Activated naive CD4-positive, alpha-beta T cell treated with anti-CD3 and anti-CD28 coated beads, Interleukin-2, amount 50 U/mL, for 24 hours (primary cell): Measurements from ENCODE around the gene GPC5.
"Not testable (repeated sequence)": the region's sequence is repeated elsewhere in the genome, so short reads cannot be mapped to it uniquely, and the experiment has no call there.

ENCODE experiments used
- H3K27ac Mint-ChIP-seq: one replicate; pipeline ENCODE4 v1.8.0; 2021; ENCODE audit warnings: mild to moderate bottlenecking, mixed read lengths
- H3K27me3 Mint-ChIP-seq: one replicate; pipeline ENCODE4 v1.8.0; 2021; ENCODE audit warnings: mixed read lengths
- H3K36me3 Mint-ChIP-seq: one replicate; pipeline ENCODE4 v1.8.0; 2021; ENCODE audit warnings: mixed read lengths
- H3K4me1 Mint-ChIP-seq: one replicate; pipeline ENCODE4 v1.8.0; 2021; ENCODE audit warnings: mixed read lengths
- H3K4me3 Mint-ChIP-seq: one replicate; pipeline ENCODE4 v1.8.0; 2021; ENCODE audit warnings: mild to moderate bottlenecking, mixed read lengths
- H3K9me3 Mint-ChIP-seq: one replicate; pipeline ENCODE4 v1.8.0; 2021; ENCODE audit warnings: mixed read lengths

GPC5 gene

DNA sequence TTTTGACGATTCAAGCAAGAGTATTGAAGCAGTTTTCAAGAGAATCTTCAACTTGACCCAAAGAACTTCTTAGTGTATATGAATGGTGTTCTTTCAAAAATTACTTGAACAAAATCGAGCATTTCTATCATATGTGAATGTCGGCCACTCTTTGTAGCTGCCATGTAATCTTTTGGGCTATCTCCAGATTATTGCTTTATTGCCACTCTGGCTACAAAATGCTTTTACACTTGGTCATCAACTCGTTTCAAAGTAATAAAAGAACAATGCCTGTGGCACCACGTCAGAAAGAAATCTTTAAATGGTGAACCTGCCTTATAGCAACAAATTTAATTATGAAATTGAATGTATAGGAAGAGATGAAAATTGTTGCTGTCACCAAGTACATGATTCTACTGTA, 834.5 kb downstream of the GPC5 start:
- H3K27ac Mint-ChIP-seq, result no peak overlapping the region
- no peak overlapping the region for H3K4me3 Mint-ChIP-seq
- no peaks in the 10 kb centered on the region for H3K36me3 Mint-ChIP-seq
- no peaks in the 10 kb centered on the region for H3K27me3 Mint-ChIP-seq
- peaks cover 4% of the 10 kb centered on the region for H3K9me3 Mint-ChIP-seq
- H3K4me1 Mint-ChIP-seq, result no peaks in the 10 kb centered on the region

DNA sequence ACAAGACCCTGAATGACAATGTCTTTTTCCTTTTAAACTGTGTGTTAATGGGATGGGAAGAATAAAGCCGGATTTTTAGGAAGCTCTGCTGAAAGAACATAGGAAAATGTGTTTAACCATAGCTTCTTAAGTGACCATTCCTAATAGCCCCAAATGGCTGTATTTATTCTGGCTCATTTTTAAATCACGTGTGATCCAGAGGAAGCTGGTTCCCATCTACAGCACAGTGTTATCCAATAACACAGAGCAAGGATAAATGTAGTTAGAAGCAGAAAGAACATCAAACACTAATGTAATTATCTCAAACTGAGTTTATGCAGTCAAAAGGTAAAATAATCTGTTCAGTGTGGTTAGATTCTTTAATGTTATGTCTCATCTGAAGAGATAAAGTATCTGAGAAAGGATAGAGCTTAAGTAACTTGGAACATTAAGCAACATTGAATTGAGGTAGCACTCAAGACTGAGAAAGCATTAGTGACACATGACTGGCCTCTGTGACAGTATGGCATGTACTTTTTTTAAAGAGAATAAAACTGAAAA, 853.3 kb downstream of the GPC5 start:
- Mint-ChIP-seq H3K4me3 (no peak overlapping the region), H3K27me3 (no peaks in the 10 kb centered on the region), H3K27ac (no peak overlapping the region), H3K36me3 (no peaks in the 10 kb centered on the region), H3K9me3 (peaks cover 9% of the 10 kb centered on the region), H3K4me1 (no peaks in the 10 kb centered on the region)

DNA sequence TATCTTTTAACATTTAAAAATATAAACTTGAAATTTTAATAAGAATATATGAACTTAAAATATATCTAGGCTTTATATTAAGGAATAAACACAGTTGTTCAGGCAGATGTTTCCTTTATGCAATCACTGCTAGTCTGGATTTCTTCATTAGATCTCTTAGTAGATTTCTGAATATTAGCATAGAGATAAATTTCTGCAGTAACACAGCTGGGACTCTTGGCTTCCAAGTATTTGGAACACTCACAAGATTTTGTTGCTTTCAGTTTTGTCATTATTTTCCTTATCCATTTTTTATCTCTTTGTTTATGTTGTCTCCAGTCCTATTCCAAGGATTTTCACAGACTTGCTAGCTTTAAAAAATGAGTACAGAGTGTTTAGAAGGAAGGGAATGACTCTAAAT, 857.1 kb downstream of the GPC5 start:
- Mint-ChIP-seq H3K4me3 (no peak overlapping the region), H3K9me3 (peaks cover 8% of the 10 kb centered on the region), H3K36me3 (no peaks in the 10 kb centered on the region), H3K27ac (no peak overlapping the region), H3K27me3 (no peaks in the 10 kb centered on the region), H3K4me1 (no peaks in the 10 kb centered on the region)

DNA sequence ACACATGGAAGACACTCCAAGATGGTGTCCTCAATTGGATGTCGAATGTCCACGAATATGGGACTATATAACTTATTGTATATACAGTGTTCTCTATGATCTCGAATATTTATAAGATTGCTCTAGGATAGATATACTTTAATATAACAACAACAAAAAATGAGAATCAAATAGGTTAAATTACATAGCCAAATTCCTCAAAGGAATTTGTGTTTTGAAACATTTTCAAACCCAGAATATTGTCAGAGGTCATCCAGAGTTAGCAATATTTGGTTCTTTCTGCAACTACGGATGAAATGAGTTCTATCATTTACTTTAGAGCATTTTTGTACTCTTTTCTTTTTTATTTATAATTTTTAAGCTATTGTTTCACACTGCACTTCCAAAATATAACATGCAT, 857.8 kb downstream of the GPC5 start:
- no peak overlapping the region for H3K27ac Mint-ChIP-seq
- H3K4me1 Mint-ChIP-seq, result no peaks in the 10 kb centered on the region
- H3K27me3 Mint-ChIP-seq, result no peaks in the 10 kb centered on the region
- no peak overlapping the region for H3K4me3 Mint-ChIP-seq
- H3K9me3 Mint-ChIP-seq, result peaks cover 5% of the 10 kb centered on the region
- no peaks in the 10 kb centered on the region for H3K36me3 Mint-ChIP-seq

DNA sequence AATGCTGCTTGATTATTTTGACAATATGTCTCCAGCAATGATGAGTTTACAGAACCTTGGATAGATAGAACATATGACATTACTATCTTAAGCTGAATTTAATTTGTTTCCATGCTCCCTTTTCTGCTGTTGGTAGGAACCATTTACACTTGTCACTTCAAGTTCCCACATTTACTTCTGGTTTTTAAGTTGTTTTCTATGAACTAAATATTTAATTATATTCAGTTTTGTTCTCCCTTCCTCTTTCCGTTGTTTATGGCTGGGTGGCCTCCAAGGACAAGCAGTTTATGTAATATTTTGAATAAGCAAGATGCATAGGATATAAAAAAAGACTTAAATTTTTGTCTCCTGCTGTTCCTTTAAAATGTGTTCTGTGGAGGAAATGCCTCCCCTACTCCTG, 860.6 kb downstream of the GPC5 start:
- H3K27ac Mint-ChIP-seq, result no peak overlapping the region
- no peaks in the 10 kb centered on the region for H3K36me3 Mint-ChIP-seq
- peaks cover 4% of the 10 kb centered on the region for H3K9me3 Mint-ChIP-seq
- H3K4me3 Mint-ChIP-seq, result no peak overlapping the region
- H3K4me1 Mint-ChIP-seq, result no peaks in the 10 kb centered on the region
- H3K27me3 Mint-ChIP-seq, result no peaks in the 10 kb centered on the region

DNA sequence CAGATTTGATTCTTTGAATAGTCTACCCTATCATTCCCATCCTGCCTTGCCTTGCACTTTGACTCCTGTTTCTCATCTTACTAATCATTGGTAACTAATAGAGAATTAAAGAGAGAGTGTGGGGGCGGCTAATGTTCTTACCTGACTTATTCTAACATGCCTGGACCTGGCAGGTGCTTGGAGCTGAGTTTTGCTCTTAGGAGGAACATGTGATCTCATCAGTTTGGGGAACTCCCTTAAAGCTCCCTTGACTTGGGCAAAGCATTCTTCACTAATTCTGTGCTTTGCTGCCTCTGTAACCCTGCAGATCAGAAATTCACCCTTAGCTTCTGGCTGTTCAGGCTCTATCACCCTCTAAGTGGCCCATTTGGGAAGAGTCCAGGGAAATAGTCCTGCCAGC, 861.1 kb downstream of the GPC5 start:
- H3K36me3 Mint-ChIP-seq, result no peaks in the 10 kb centered on the region
- peaks cover 4% of the 10 kb centered on the region for H3K9me3 Mint-ChIP-seq
- no peak overlapping the region for H3K27ac Mint-ChIP-seq
- H3K27me3 Mint-ChIP-seq, result no peaks in the 10 kb centered on the region
- H3K4me1 Mint-ChIP-seq, result no peaks in the 10 kb centered on the region
- no peak overlapping the region for H3K4me3 Mint-ChIP-seq

DNA sequence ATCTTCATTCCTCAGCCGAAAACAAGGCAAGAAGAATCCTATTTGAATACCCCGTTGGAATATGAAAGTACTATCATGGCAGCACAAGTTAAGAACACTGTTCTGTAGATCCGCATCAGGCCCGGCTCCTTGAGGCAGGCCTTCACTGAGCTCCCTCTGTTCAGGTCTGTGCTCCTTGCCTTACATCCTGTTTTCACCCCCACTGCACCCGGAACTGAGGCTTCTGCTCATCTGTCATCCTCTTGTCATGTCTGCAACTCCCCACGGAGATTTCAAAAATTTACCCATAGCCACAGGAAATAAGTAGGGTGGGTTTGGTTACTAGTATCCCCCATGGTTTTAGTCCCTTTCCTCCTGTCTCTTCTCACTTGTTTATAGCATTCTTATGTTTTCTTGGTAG, 861.9 kb downstream of the GPC5 start:
- Mint-ChIP-seq H3K27ac (no peak overlapping the region), H3K4me3 (no peak overlapping the region), H3K9me3 (peaks cover 4% of the 10 kb centered on the region), H3K27me3 (no peaks in the 10 kb centered on the region), H3K4me1 (no peaks in the 10 kb centered on the region), H3K36me3 (no peaks in the 10 kb centered on the region)

DNA sequence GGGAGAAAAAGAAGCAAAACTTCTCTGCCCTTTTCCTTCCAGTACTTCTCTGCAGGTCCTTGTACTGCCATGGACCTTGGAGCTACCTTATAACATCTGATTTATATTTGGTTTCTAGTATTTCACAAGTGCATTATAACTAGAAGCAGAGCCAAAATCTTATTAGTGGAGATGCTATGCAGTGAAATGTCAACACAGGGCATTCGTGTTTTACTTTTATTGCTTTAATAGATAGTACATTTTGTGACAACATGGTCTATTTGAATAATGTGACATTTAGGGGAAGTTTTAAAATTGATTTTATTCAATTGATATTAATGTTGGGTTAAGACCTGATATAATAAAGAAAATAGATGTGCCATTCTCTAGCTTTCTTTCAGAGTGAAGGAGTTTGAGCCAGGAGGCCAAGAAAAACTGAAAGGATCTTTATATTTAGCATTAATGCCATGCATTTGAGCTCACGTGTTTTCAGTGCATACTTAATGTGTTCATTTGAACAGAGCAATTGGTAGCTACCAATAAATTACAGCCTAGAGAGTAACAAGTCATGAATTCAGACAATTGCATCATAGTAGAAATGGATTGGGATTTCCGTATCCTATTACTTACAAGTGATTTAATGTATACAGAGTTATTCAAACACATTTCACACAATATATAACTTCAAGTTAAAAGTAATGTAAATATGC, 863.8 kb downstream of the GPC5 start:
- Mint-ChIP-seq H3K27me3 (no peaks in the 10 kb centered on the region), H3K4me1 (no peaks in the 10 kb centered on the region), H3K4me3 (no peak overlapping the region), H3K9me3 (peaks cover 7% of the 10 kb centered on the region), H3K27ac (no peak overlapping the region), H3K36me3 (no peaks in the 10 kb centered on the region)

DNA sequence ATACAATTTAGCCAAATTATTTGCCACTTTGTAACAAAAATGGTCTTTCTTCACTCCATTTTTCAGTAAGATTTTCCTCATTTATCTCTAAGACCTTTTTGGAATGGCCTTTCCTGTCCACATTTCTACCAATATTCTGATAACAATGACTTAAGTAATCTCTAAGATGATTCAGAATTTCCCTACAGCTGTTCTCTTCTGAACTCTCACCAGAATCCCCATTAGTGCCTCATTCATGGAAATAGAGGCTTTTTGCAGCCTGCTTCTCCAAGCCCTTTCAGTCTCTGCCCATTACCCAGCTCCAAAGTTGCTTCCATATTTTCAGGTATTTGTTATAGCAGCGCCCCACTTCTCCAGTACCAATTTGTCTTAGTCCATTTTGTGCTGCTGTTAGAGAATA, 867.0 kb downstream of the GPC5 start:
- Mint-ChIP-seq H3K36me3 (no peaks in the 10 kb centered on the region), H3K4me1 (no peaks in the 10 kb centered on the region), H3K27ac (no peak overlapping the region), H3K4me3 (no peak overlapping the region), H3K9me3 (peaks cover 6% of the 10 kb centered on the region), H3K27me3 (peaks cover 2% of the 10 kb centered on the region)

DNA sequence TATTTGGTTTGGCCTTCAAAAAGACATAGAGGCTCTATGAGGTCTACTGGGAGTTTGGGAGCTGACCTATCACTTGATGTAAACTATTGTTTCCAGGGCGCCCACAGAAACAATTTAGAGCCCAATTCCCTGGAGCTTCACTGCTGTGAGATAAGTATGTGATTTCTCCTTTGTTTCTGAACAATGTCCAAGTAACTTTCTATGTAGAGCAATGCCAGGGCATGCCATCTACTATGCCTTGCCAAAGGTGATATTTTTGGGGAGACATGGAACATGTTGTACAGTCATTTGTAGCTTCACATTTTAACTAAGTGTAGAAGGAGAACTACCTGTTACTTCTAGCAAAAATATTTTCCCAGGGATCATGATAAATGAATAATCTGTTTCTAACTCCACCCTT, 872.6 kb downstream of the GPC5 start:
- Mint-ChIP-seq H3K27ac (no peak overlapping the region), H3K9me3 (peaks cover 10% of the 10 kb centered on the region), H3K27me3 (peaks cover 2% of the 10 kb centered on the region), H3K4me1 (no peaks in the 10 kb centered on the region), H3K4me3 (no peak overlapping the region), H3K36me3 (no peaks in the 10 kb centered on the region)

DNA sequence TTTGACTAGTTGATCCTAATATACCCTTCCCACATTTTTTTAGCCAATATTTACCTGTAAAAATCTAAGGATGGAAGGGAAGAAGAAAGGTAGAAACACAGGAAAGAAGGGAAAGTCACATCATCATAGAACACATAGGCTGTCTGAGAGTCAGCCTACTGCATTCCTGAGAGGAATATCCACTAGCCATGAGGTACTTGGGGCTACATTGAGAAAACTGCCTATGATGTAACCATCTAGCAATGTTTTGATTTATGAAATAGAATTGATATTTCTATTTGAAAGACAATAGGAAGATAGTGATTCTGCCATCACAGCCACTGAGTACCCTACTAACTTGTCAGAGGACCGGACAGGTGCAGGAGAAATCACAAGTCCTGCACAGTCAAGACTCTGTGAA, 873.8 kb downstream of the GPC5 start:
- H3K36me3 Mint-ChIP-seq, result no peaks in the 10 kb centered on the region
- H3K27ac Mint-ChIP-seq, result no peak overlapping the region
- no peaks in the 10 kb centered on the region for H3K4me1 Mint-ChIP-seq
- no peak overlapping the region for H3K4me3 Mint-ChIP-seq
- peaks cover 2% of the 10 kb centered on the region for H3K27me3 Mint-ChIP-seq
- H3K9me3 Mint-ChIP-seq, result peaks cover 7% of the 10 kb centered on the region

DNA sequence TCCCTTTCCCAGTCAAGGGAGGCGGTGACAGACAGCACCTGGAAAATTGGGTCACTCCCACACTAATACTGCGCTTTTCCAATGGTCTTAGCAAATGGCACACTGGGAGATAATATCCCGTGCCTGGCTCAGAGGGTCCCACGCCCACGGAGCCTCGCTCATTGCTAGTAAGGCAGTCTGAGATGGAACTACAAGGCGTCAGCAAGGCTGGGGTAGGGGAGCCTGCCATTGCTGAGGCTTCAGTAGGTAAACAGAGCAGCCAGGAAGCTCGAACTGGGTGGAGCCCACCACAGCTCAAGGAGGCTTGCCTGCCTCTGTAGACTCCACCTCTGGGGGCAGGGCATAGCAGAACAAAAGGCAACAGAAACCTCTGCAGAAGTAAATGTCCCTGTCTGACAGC, 882.6 kb downstream of the GPC5 start:
- not testable (repeated sequence) for H3K4me3 Mint-ChIP-seq, H3K27me3 Mint-ChIP-seq, H3K9me3 Mint-ChIP-seq, H3K36me3 Mint-ChIP-seq, H3K27ac Mint-ChIP-seq, H3K4me1 Mint-ChIP-seq

DNA sequence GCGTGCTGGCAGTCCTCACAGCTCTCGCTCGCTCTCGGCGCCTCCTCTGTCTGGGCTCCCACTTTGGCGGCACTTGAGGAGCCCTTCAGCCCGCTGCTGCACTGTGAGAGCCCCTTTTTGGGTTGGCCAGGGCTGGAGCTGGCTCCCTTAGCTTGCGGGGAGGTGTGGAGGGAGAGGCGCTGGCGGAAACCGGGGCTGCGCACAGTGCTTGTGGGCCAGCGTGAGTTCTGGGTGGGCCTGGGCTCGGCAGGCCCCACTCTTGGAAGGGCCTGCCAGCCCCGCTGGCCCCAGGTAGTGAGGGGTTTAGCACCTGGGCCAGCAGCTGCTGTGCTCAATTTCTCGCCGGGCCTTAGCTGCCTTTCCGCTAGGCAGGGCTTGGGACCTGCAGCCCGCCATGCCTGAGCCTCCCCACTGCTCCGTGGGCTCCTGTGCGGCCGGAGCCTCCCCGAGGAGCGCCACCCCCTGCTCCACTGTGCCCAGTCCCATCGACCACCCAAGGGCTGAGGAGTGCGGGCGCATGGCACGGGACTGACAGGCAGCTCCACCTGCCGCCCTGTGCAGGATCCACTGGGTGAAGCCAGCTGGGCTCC, 892.4 kb downstream of the GPC5 start:
- not testable (repeated sequence) for H3K36me3 Mint-ChIP-seq, H3K27me3 Mint-ChIP-seq, H3K4me3 Mint-ChIP-seq, H3K9me3 Mint-ChIP-seq, H3K27ac Mint-ChIP-seq, H3K4me1 Mint-ChIP-seq

DNA sequence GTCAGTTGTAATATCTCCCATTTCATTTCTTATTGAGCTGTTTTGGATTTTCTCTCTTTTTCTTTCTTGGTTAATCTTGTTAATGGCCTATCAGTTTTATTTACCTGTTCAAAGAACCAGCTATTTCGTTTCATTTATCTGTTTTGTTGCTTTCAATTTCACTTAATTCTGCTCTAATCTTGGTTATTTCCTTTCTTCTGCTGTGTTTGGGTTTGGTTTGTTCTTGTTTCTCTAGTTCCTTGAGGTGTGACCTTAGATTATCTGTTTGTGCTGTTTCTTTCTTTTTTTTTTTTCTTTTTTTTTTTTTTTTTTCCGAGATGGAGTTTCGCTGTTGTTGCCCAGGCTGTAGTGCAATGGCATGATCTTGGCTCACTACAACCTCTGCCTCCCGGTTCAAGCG, 896.1 kb downstream of the GPC5 start:
- H3K9me3 Mint-ChIP-seq, H3K36me3 Mint-ChIP-seq: not testable (repeated sequence)

DNA sequence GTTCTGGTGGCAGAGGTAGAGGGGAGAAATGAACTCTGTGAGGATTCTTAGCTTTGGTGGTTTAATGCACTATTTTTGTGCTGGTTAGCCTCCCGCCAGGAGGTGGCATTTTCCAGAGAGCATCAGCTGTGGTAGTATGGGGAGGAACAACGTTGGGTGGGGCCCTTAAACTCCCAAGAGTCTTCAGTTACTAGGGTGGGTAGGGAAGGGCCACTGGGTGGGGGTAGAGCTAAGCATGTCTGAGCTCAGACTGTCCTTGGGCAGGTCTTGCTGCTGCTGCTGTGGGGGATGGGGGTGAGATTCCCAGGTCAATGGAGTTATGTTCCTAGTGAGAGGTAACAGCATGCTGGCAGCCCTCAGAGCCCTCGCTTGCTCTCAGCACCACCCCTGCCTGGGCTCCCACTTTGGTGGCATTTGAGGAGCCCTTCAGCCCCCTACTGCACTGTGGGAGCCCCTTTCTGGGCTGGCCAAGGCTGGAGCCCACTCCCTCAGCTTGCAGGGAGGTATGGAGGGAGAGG, 897.8 kb downstream of the GPC5 start:
- not testable (repeated sequence) for H3K4me1 Mint-ChIP-seq, H3K27me3 Mint-ChIP-seq, H3K27ac Mint-ChIP-seq, H3K4me3 Mint-ChIP-seq, H3K9me3 Mint-ChIP-seq, H3K36me3 Mint-ChIP-seq

More for the DNA sequence above, 896.1 kb downstream of the GPC5 start:
- not testable (repeated sequence) for H3K4me3 Mint-ChIP-seq, H3K27ac Mint-ChIP-seq, H3K27me3 Mint-ChIP-seq, H3K4me1 Mint-ChIP-seq

DNA sequence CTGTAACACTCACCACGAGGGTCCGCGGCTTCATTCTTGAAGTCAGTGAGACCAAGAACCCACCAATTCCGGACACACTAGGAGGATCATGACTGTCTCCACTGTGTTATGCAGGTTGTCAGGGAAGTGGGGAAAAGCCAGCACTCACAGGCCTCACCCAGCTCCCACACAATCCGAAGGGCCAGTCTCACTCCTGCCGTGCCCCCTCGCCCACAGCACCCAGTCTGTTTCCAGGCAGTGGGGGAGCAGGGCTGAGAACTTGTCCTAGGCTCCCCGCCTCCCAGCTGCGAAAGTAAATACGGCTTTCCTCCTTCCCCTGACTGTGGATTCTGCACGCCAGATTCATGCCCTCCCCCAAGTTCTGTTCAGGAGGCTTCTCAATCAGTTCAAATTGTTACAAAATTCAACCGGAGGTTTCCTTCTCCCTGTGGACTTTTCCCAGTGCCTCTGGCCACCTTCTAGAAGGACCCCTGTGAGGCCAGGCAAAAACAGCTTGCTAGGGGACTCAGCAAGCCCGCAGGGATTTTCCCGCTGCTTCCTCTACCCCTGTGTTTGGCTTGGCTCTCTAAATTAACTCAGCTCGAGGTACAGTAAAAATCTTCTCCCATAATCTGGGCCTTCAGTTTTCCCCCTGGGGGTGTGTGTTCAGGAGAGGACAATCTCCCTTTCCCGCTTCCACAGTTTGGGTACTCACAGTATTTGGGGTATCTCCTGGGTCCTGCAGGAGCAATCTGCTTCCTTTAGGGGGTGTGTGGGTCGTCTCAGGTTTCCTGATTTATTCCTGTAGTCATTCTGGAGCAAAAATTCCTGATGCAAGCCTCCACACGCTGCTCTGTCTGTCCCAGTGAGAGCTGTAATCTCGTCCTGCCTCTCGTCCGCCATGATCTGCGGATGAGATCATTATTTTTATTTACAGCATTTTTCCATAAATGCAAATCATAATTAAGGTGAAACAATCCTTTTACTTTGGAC, 899.8 kb downstream of the GPC5 start:
- no peaks in the 10 kb centered on the region for H3K36me3 Mint-ChIP-seq
- H3K9me3 Mint-ChIP-seq, result no peaks in the 10 kb centered on the region
- H3K4me3 Mint-ChIP-seq, result no peak overlapping the region
- no peak overlapping the region for H3K27ac Mint-ChIP-seq
- no peaks in the 10 kb centered on the region for H3K4me1 Mint-ChIP-seq
- no peaks in the 10 kb centered on the region for H3K27me3 Mint-ChIP-seq
